Adrenal gland (tissue), 5 donors: ENCODE measurements around the gene ENPP7.

Source experiments
- CTCF ChIP-seq, 6 experiments: fragments of 450-650 bp in 4 of 6; fragments of 200-600 bp in 2 of 6; sonication (generic) in 1 of 6; IDR thresholded peaks; 1 replicate in 5 of 6; 2 replicates in 1 of 6; pipeline versions ENCODE4 v1.5.1 to v1.8.0; 2016 to 2021; ENCODE audit warnings: antibody characterized with exemption in 6 of 6, mild to moderate bottlenecking in 2 of 6, moderate library complexity in 1 of 6
- POLR2A ChIP-seq, 2 donors: fragments of 450-650 bp; IDR thresholded peaks; one replicate each; pipeline ENCODE4 v1.6.1; 2017; ENCODE audit warnings: antibody characterized with exemption in 2 of 2, mild to moderate bottlenecking in 2 of 2, moderate library complexity in 1 of 2
- donor health status: DM: no; HTN: no; CAD: no.

- TF ChIP-seq CTCF (IDR thresholded peaks at IDR 0.05) (no peak), POLR2A (IDR thresholded peaks at IDR 0.05) (peak in 1 of 2 donors; percentile 38)
Observed at GRCh38 chr17:79728169-79728907, 2.4 kb upstream of the ENPP7 start.
